Type B pancreatic cell (in vitro differentiated cells): ENCODE data around the gene RTEL1. TPM values are rescaled to one million over a fixed set of nuclear protein-coding genes. Genes with fewer than 3 reads are reported as not detected.

Source experiments
- DNase-seq: peaks from one replicate; pipeline ENCODE4 v3.0.0; 2021; ENCODE audit warnings: mixed read lengths; ENCODE audit not compliant: unreplicated experiment; ENCODE audit errors: extremely low spot score
- H3K27ac Mint-ChIP-seq: 2 replicates; pipeline ENCODE4 v1.8.0; 2021; ENCODE audit warnings: mild to moderate bottlenecking, mixed read lengths
- H3K27me3 Mint-ChIP-seq: 2 replicates; pipeline ENCODE4 v1.8.0; 2021; ENCODE audit warnings: mixed read lengths
- H3K36me3 Mint-ChIP-seq: 2 replicates; pipeline ENCODE4 v1.8.0; 2021; ENCODE audit warnings: mixed read lengths
- H3K4me1 Mint-ChIP-seq: one replicate; pipeline ENCODE4 v1.8.0; 2021; ENCODE audit warnings: mixed read lengths; ENCODE audit not compliant: unreplicated experiment
- H3K4me3 Mint-ChIP-seq: 2 replicates; pipeline ENCODE4 v1.8.0; 2021; ENCODE audit warnings: mild to moderate bottlenecking, mixed read lengths
- H3K9me3 Mint-ChIP-seq: 2 replicates; pipeline ENCODE4 v1.8.0; 2021; ENCODE audit warnings: mixed read lengths
- total RNA-seq: library from RNA; stranded (reverse); gene quantifications from 2 replicates; pipeline ENCODE4 v1.2.1, GENCODE V29; 2021; ENCODE audit warnings: low replicate concordance
- TF ChIP-seq, protein P1 (sequence below): fragments of 200-600 bp; sonication (generic); conservative IDR thresholded peaks from 2 replicates; pipeline ENCODE4 v1.5.0; 2021; ENCODE audit warnings: antibody characterized with exemption, mild to moderate bottlenecking

RTEL1 gene
- total RNA-seq, 1 donor from 2014 or later, result 39.2 TPM

- no peak for DNase-seq
- Mint-ChIP-seq H3K27ac (no peak overlapping the region), H3K4me3 (peak overlapping the region; percentile 85), H3K36me3 (peaks cover 23% of the 10 kb centered on the region), H3K9me3 (no peaks in the 10 kb centered on the region), H3K4me1 (peaks cover 19% of the 10 kb centered on the region), H3K27me3 (no peaks in the 10 kb centered on the region)
- TF ChIP-seq, protein P1, sequence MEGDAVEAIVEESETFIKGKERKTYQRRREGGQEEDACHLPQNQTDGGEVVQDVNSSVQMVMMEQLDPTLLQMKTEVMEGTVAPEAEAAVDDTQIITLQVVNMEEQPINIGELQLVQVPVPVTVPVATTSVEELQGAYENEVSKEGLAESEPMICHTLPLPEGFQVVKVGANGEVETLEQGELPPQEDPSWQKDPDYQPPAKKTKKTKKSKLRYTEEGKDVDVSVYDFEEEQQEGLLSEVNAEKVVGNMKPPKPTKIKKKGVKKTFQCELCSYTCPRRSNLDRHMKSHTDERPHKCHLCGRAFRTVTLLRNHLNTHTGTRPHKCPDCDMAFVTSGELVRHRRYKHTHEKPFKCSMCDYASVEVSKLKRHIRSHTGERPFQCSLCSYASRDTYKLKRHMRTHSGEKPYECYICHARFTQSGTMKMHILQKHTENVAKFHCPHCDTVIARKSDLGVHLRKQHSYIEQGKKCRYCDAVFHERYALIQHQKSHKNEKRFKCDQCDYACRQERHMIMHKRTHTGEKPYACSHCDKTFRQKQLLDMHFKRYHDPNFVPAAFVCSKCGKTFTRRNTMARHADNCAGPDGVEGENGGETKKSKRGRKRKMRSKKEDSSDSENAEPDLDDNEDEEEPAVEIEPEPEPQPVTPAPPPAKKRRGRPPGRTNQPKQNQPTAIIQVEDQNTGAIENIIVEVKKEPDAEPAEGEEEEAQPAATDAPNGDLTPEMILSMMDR, result no peak
Measured at GRCh38 chr20:63708301-63709148, 50.4 kb downstream of the RTEL1 start.

GRCh38 chr20:63709149-63709527, 51.0 kb downstream of the RTEL1 start:
- Mint-ChIP-seq H3K27me3 (no peaks in the 10 kb centered on the region), H3K4me3 (peak overlapping the region; percentile 85), H3K4me1 (peaks cover 19% of the 10 kb centered on the region), H3K9me3 (no peaks in the 10 kb centered on the region), H3K36me3 (peaks cover 26% of the 10 kb centered on the region), H3K27ac (no peak overlapping the region)
- no peak for DNase-seq
- TF ChIP-seq, protein P1, result no peak

- peaks cover 41% of the 10 kb centered on the region for H3K36me3 Mint-ChIP-seq
- DNase-seq, result no peak
- TF ChIP-seq, protein P1, result no peak
- peaks cover 19% of the 10 kb centered on the region for H3K4me1 Mint-ChIP-seq
- H3K9me3 Mint-ChIP-seq, result no peaks in the 10 kb centered on the region
- peak overlapping the region; percentile 83 for H3K4me3 Mint-ChIP-seq
- H3K27me3 Mint-ChIP-seq, result no peaks in the 10 kb centered on the region
- H3K27ac Mint-ChIP-seq, result peak overlapping the region; percentile 85
Measured at GRCh38 chr20:63711085-63711645, 53.1 kb downstream of the RTEL1 start.

GRCh38 chr20:63712191-63712590, 54.1 kb downstream of the RTEL1 start:
- Mint-ChIP-seq H3K27ac (no peak overlapping the region), H3K36me3 (peaks cover 45% of the 10 kb centered on the region), H3K27me3 (no peaks in the 10 kb centered on the region), H3K9me3 (no peaks in the 10 kb centered on the region), H3K4me3 (peak overlapping the region; percentile 48), H3K4me1 (peaks cover 12% of the 10 kb centered on the region)
- TF ChIP-seq, protein P1, result no peak
- no peak for DNase-seq

DNA sequence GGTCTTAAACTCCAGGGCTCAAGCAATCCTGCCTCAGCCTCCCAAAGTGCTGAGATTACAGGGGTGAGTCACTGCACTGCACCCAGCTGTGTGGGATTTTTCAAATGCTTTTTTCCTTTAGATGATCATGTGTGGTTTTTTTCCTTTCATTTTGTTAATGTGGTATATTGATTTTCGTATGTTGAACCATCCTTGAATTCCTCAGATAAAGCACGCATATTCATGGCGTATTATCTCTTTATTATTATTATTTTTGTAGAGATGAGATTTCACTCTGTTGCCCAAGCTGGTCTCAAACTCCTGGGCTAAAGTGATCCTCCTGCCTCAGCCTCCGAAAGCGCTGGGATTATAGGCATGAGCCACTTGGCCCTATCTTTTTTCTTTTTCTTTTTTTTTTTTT, 56.7 kb downstream of the RTEL1 start:
- peaks cover 7% of the 10 kb centered on the region for H3K9me3 Mint-ChIP-seq
- no peak overlapping the region for H3K4me3 Mint-ChIP-seq
- H3K36me3 Mint-ChIP-seq, result peaks cover 60% of the 10 kb centered on the region
- no peak overlapping the region for H3K27ac Mint-ChIP-seq
- no peak for DNase-seq
- no peaks in the 10 kb centered on the region for H3K27me3 Mint-ChIP-seq
- peaks cover 8% of the 10 kb centered on the region for H3K4me1 Mint-ChIP-seq
- TF ChIP-seq, protein P1, result no peak
